Ectodermal cell (in vitro differentiated cells): ENCODE measurements around the gene BTD.

ENCODE experiments used
- H3K27ac ChIP-seq: 2 replicates; pipeline ENCODE4 v1.7.0; 2013; ENCODE audit warnings: mild to moderate bottlenecking, low read depth, low read length; ENCODE audit not compliant: insufficient read depth, poor library complexity, severe bottlenecking
- H3K27me3 ChIP-seq: 2 replicates; pipeline ENCODE4 v1.7.0; 2013; ENCODE audit warnings: mild to moderate bottlenecking, low read length; ENCODE audit not compliant: insufficient read depth, control insufficient read depth, poor library complexity, severe bottlenecking
- H3K36me3 ChIP-seq: one replicate; pipeline ENCODE4 v1.7.0; 2013; ENCODE audit warnings: low read length; ENCODE audit not compliant: control insufficient read depth, insufficient read depth
- H3K4me1 ChIP-seq: one replicate; pipeline ENCODE4 v1.7.0; 2013; ENCODE audit warnings: low read length; ENCODE audit not compliant: control insufficient read depth, insufficient read depth
- H3K4me3 ChIP-seq: 2 replicates; pipeline ENCODE4 v1.7.0; 2013; ENCODE audit warnings: low read depth, low read length, control low read depth; ENCODE audit not compliant: insufficient read depth
- H3K9me3 ChIP-seq: 2 replicates; pipeline ENCODE4 v1.7.0; 2013; ENCODE audit warnings: mild to moderate bottlenecking, low read length, moderate library complexity; ENCODE audit not compliant: control insufficient read depth
- WGBS, 2 experiments: methylation state at CpG; one replicate each; pipeline ENCODE4 v1.1.7; 2013; ENCODE audit warnings: missing lambda C conversion rate in 2 of 2; 5-methylcytosine and 5-hydroxymethylcytosine counted together

BTD gene

DNA sequence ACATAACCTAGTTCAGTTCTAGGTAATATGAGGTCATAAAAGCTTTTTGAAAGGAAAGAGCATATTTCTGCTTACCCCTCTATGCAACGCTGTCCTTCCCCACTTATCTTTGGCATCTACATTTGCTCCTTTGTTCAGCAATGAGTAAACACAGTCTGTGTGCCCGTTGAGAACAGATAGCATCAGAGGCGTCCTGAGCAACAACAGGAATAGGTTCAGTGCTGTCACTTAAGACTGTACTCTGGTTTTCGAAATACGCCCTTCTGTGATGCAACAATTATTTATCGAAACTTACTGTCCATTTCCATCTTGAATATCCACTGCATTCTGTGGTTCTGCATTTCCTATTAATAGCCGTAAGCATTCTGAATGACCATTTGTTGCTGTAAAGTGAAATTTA lies 84.4 kb downstream of the BTD start:
- no peaks in the 10 kb centered on the region for H3K9me3 ChIP-seq
- no peak overlapping the region for H3K27ac ChIP-seq
- no peaks in the 10 kb centered on the region for H3K27me3 ChIP-seq
- no peaks in the 10 kb centered on the region for H3K4me1 ChIP-seq
- no peak overlapping the region for H3K4me3 ChIP-seq
- 90 to 96% methylated on average over 7 of the region's 7 CpGs for WGBS, 2 experiments
- peaks cover 12% of the 10 kb centered on the region for H3K36me3 ChIP-seq

DNA sequence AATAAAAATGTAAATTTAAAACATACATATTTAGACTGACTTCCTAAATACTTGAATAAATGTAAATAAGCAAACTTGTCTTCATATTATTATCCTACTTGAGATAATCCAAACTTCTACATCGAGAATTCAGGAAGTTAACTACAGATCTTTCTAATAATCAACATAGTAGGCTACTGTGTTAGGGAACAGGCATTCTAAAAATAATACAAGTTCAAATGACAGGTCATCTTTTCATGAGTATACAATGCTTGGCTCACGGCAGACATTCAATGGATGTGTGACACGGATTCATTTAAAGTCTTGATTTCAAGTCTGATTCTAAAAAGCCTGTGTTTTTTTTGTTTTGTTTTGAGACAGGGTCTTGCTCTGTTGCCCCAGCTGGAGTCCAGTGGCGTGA lies 88.7 kb downstream of the BTD start:
- Histone ChIP-seq H3K36me3 (peaks cover 8% of the 10 kb centered on the region), H3K4me1 (no peaks in the 10 kb centered on the region), H3K4me3 (no peak overlapping the region), H3K9me3 (no peaks in the 10 kb centered on the region), H3K27ac (no peak overlapping the region), H3K27me3 (no peaks in the 10 kb centered on the region)
- 93 to 96% methylated on average over 3 to 4 of the region's 4 CpGs for WGBS, 2 experiments

DNA sequence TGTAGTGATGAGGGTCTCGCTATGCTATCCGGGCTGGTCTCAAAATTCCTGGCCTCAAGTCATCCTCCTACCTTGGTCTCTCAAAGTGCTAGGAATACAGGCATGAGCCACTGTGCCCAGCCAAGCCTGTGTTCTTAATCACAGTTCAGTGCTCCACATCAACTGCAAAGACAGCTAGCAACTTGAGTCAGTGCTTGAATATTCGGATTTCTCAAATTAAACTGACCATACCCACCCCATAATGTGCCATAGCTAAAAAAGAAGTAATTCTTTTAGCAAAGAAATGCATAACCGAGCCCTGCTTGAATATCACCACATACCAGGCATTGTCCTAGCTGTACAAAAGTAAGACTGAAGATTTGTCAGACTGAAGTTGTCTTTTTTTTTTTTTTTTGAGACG lies 89.2 kb downstream of the BTD start:
- whole genome bisulfite sequencing, 2 experiments: 88 to 91% methylated on average over 5 of the region's 5 CpGs
- H3K36me3 ChIP-seq: peaks cover 6% of the 10 kb centered on the region

DNA sequence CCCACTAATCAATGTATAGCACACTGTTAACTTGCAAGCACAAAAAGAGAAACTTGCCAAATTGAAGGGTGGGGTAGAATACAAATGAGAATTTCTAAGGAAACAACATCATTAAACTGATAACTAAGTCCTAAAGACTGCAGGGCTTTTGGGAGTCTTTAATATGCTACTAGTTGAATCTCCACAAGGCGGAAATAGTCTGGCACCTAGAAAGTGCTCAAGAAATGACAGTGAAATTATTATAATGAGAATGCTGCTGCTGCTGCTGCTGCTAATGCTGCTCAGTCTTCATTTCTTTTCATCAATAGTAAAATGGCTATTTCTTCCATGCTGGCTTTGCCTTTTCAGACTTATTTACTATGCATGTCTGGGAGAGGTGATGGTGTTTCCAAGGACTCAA lies 91.8 kb downstream of the BTD start:
- Histone ChIP-seq H3K27ac (no peak overlapping the region), H3K27me3 (no peaks in the 10 kb centered on the region), H3K9me3 (no peaks in the 10 kb centered on the region), H3K4me1 (no peaks in the 10 kb centered on the region), H3K4me3 (no peak overlapping the region), H3K36me3 (peaks cover 4% of the 10 kb centered on the region)
- WGBS, 2 experiments: no CpG with 5 or more reads among the region's 1 CpG

More for the DNA sequence above, 89.2 kb downstream of the BTD start:
- Histone ChIP-seq H3K4me3 (no peak overlapping the region), H3K9me3 (no peaks in the 10 kb centered on the region), H3K4me1 (no peaks in the 10 kb centered on the region), H3K27me3 (no peaks in the 10 kb centered on the region), H3K27ac (no peak overlapping the region)

DNA sequence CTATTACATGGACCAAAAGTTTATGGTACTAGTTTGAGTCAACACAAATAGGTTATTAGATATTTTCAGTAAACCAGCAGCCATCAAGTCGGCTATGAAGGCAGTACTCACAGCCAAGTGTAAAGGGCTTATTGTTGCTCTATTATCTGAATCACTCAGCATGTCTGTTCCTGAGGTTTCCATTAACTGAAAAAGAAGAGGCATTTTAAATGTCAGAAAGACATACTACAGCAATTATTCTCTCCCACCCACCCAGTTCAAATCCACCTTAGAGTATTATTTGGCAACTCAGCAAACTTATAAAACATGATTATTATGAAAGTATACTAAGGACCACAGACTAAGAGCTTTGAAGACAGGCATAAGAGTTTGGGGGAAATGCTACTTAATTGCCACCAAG lies 93.1 kb downstream of the BTD start:
- H3K27ac ChIP-seq: no peak overlapping the region
- H3K36me3 ChIP-seq: peaks cover 4% of the 10 kb centered on the region
- WGBS, 2 experiments: 75 to 96% methylated on average over 1 of the region's 1 CpG

More for the DNA sequence above, 93.1 kb downstream of the BTD start:
- H3K4me1 ChIP-seq: no peaks in the 10 kb centered on the region
- no peak overlapping the region for H3K4me3 ChIP-seq
- no peaks in the 10 kb centered on the region for H3K27me3 ChIP-seq
- no peaks in the 10 kb centered on the region for H3K9me3 ChIP-seq
